DND-41 (cell line): ENCODE data around the gene ANKRD13B.

Source experiments
- EZH2 ChIP-seq: IDR thresholded peaks from 3 replicates; pipeline ENCODE4 v1.6.1; 2012; ENCODE audit warnings: borderline replicate concordance, low read depth, mild to moderate bottlenecking, moderate library complexity, low read length, inconsistent platforms; ENCODE audit not compliant: severe bottlenecking
- TF ChIP-seq, protein P1 (sequence below): IDR thresholded peaks from 2 replicates; pipeline ENCODE4 v1.5.1; 2012; ENCODE audit warnings: borderline replicate concordance, low read length, moderate library complexity, mild to moderate bottlenecking; ENCODE audit not compliant: poor library complexity, severe bottlenecking; ENCODE audit errors: extremely low read depth

DNA sequence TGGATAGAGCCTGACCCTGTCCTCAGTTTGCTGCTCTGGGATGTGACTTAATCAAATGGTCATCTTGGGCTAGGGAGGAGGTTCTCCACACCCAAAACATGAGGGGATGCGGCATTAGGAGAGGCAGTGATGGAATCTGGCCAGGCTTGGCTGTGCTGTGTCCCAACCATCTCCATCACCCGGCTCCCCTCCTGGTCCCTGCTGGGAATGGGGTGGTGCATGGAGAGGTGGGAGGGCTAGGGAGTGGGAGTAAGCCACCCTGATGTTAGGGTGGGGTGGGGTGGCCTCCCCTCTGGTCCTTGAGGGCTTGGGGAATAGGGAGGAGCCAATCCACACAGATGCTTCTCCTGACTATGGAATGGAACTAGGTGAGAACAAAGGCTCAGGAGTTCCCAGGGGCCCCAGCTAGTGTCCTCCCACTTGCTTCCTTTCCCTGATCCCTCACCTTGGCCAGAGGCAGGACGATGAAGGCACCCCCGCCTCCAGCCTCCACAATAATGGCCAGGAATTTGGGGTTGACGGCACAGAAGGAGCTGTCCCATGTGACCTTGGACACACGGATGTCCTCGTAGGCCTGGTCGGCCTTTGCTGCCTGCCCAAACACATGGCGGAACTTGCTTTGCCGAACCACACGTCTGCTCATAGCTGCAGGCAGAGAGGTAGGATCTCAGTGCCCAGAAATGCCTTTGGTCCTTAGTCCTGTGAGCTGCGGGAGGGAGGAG, 28.0 kb downstream of the ANKRD13B start:
- no peak for TF ChIP-seq EZH2
- TF ChIP-seq, protein P1, sequence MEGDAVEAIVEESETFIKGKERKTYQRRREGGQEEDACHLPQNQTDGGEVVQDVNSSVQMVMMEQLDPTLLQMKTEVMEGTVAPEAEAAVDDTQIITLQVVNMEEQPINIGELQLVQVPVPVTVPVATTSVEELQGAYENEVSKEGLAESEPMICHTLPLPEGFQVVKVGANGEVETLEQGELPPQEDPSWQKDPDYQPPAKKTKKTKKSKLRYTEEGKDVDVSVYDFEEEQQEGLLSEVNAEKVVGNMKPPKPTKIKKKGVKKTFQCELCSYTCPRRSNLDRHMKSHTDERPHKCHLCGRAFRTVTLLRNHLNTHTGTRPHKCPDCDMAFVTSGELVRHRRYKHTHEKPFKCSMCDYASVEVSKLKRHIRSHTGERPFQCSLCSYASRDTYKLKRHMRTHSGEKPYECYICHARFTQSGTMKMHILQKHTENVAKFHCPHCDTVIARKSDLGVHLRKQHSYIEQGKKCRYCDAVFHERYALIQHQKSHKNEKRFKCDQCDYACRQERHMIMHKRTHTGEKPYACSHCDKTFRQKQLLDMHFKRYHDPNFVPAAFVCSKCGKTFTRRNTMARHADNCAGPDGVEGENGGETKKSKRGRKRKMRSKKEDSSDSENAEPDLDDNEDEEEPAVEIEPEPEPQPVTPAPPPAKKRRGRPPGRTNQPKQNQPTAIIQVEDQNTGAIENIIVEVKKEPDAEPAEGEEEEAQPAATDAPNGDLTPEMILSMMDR, result no peak
